Mammary epithelial cell (primary cell): ENCODE data around the gene YIPF5.

Experiments
- EZH2 ChIP-seq: IDR thresholded peaks from 2 replicates; pipeline ENCODE4 v1.6.1; 2012; ENCODE audit warnings: low read length, inconsistent platforms, borderline replicate concordance
- TF ChIP-seq, protein P1 (sequence below), 2 donors: IDR thresholded peaks in 1 of 2; conservative IDR thresholded peaks in 1 of 2; 2 replicates each; pipeline ENCODE4 v1.5.1; 2011 to 2012; ENCODE audit warnings: inconsistent platforms in 2 of 2, low read length in 2 of 2, mild to moderate bottlenecking in 2 of 2, control low read depth in 1 of 2, low read depth in 1 of 2; ENCODE audit not compliant: insufficient read depth in 1 of 2; ENCODE audit errors: extremely low read depth in 1 of 2

DNA sequence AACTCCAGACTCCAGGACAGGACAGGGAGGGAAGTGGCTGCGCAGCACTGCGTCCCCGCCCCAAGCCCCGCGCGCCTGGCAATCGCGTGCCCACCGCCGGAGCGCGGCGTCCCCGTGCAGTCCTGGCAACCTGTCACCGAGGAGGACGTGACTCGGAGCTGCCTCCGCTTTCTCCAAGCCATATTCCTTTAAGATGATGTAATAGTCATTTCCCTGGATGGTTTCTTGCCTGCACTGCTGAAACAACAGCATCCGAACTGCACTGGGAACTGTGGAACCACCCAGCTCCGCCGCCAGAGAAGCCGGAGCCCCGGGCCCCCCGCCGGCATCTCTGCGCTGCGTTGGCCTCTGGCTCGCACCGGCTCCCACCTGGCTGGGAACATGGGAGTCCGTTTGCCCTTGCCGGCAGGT lies 34.7 kb upstream of the YIPF5 start:
- TF ChIP-seq, protein P1, sequence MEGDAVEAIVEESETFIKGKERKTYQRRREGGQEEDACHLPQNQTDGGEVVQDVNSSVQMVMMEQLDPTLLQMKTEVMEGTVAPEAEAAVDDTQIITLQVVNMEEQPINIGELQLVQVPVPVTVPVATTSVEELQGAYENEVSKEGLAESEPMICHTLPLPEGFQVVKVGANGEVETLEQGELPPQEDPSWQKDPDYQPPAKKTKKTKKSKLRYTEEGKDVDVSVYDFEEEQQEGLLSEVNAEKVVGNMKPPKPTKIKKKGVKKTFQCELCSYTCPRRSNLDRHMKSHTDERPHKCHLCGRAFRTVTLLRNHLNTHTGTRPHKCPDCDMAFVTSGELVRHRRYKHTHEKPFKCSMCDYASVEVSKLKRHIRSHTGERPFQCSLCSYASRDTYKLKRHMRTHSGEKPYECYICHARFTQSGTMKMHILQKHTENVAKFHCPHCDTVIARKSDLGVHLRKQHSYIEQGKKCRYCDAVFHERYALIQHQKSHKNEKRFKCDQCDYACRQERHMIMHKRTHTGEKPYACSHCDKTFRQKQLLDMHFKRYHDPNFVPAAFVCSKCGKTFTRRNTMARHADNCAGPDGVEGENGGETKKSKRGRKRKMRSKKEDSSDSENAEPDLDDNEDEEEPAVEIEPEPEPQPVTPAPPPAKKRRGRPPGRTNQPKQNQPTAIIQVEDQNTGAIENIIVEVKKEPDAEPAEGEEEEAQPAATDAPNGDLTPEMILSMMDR (conservative IDR thresholded peaks at IDR 0.05 in 1 of 2, IDR thresholded peaks at IDR 0.05 in 1 of 2; ENCODE audit: extremely low read depth in 1 of 2, insufficient read depth in 1 of 2, low read depth in 1 of 2, low read length in 2 of 2), result no peak
- peak; percentile 42 for TF ChIP-seq EZH2
